ENCODE results near the gene TGFB3. TPM values are rescaled to one million over a fixed set of nuclear protein-coding genes. Genes with fewer than 3 reads are reported as not detected.

TGFB3 gene
- total and polyA plus RNA-seq, 2 donors (not counting 3 experiments of a cell fraction or from before 2014, with no cell fraction given), result 5.3 to 5.4 TPM

DNA sequence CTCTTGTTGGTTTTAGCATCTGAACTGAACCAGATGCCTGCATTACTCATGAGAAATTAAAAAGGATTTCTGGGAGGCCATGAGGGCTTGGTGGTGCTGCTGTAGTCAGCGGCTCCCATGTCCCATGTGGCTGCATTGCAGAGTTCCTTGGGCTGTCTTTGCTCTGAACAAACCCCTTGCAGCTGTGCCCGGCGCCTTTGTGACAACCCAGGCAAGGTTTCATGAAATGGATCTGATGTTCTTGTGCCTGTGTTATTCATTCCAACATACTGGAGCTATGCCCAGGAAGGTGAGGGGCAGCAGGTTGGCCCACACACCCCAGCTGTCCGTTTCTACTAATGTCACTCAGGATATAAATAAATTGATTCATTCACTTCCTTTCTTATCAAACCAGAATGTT lies 40.8 kb downstream of the TGFB3 start:
- no peak for TF ChIP-seq POLR2A (IDR thresholded peaks at IDR 0.05; ENCODE audit: low read depth, low read length)
- no peak for TF ChIP-seq POLR2AphosphoS5 (IDR thresholded peaks at IDR 0.05; ENCODE audit: insufficient read depth, low read depth, low read length)
- TF ChIP-seq, protein P1, sequence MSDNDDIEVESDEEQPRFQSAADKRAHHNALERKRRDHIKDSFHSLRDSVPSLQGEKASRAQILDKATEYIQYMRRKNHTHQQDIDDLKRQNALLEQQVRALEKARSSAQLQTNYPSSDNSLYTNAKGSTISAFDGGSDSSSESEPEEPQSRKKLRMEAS (IDR thresholded peaks at IDR 0.05; ENCODE audit: insufficient read depth, insufficient read length), result no peak
- no peak for TF ChIP-seq EZH2 (IDR thresholded peaks at IDR 0.05; ENCODE audit: borderline replicate concordance, low read depth, low read length, severe bottlenecking)
- TF ChIP-seq, protein P2, sequence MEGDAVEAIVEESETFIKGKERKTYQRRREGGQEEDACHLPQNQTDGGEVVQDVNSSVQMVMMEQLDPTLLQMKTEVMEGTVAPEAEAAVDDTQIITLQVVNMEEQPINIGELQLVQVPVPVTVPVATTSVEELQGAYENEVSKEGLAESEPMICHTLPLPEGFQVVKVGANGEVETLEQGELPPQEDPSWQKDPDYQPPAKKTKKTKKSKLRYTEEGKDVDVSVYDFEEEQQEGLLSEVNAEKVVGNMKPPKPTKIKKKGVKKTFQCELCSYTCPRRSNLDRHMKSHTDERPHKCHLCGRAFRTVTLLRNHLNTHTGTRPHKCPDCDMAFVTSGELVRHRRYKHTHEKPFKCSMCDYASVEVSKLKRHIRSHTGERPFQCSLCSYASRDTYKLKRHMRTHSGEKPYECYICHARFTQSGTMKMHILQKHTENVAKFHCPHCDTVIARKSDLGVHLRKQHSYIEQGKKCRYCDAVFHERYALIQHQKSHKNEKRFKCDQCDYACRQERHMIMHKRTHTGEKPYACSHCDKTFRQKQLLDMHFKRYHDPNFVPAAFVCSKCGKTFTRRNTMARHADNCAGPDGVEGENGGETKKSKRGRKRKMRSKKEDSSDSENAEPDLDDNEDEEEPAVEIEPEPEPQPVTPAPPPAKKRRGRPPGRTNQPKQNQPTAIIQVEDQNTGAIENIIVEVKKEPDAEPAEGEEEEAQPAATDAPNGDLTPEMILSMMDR (IDR thresholded peaks at IDR 0.05; ENCODE audit: extremely low read depth in 1 of 2, insufficient read depth in 1 of 2, low read depth in 1 of 2, low read length in 2 of 2), result no peak
- TF ChIP-seq MYC (IDR thresholded peaks at IDR 0.05; ENCODE audit: low read depth, low read length), result no peak
- no peak for TF ChIP-seq JUN (IDR thresholded peaks at IDR 0.05; ENCODE audit: borderline replicate concordance, insufficient read depth, insufficient read length, low read depth)
- no peak for TF ChIP-seq FOS (IDR thresholded peaks at IDR 0.05; ENCODE audit: borderline replicate concordance, insufficient read depth, low read length)
- TF ChIP-seq GATA2 (IDR thresholded peaks at IDR 0.05; ENCODE audit: insufficient read depth, insufficient read length, low read depth, low read length), result no peak
- Histone ChIP-seq H3K4me3 (replicated peaks in 1 of 3; ENCODE audit: insufficient read depth in 1 of 3, low read depth in 1 of 3, low read length in 3 of 3) (no peak overlapping the region), H3K9ac (replicated peaks; ENCODE audit: extremely low read depth, insufficient read depth, low read length) (no peak overlapping the region), H3K9me3 (replicated peaks; ENCODE audit: control insufficient read depth, insufficient read depth, low read length) (no peaks in the 10 kb centered on the region), H2AFZ (ENCODE audit: low read depth, low read length) (no peak overlapping the region), H3K4me2 (ENCODE audit: insufficient read depth, low read length) (no peak overlapping the region), H3K79me2 (ENCODE audit: control insufficient read depth, insufficient read depth, low read length) (no peaks in the 10 kb centered on the region), H3K27me3 (ENCODE audit: control insufficient read depth in 2 of 2, insufficient read depth in 2 of 2, low read length in 2 of 2) (no peaks in the 10 kb centered on the region), H3K36me3 (ENCODE audit: control insufficient read depth in 2 of 2, extremely low read depth in 1 of 2, insufficient read depth in 2 of 2, low read length in 2 of 2) (peaks cover 0 to 3% of the 10 kb centered on the region in 2 experiments), H3K9me1 (replicated peaks; ENCODE audit: control insufficient read depth, extremely low read depth, insufficient read depth, low read length) (no peaks in the 10 kb centered on the region), H3K27ac (ENCODE audit: insufficient read depth, low read depth, low read length) (no peak overlapping the region), H4K20me1 (replicated peaks; ENCODE audit: control insufficient read depth, extremely low read depth, insufficient read depth, low read length) (no peaks in the 10 kb centered on the region), H3K4me1 (ENCODE audit: control insufficient read depth, extremely low read depth, insufficient read depth, low read length) (no peaks in the 10 kb centered on the region)
- ChIA-PET CTCF (interaction anchor here (0.9 to 4.1 kb wide), 7 partner anchors 14 to 232 kb away, joined by 3 to 37 read pairs (median 4); partner anchors contain the start of gene TGFB3), POLR2A (no interaction called here)
- FAIRE-seq (no peak), DNase-seq (ENCODE audit: low read depth, low spot score) (peak; percentile 39)
- dilution Hi-C loops (cut with MboI; ENCODE audit: extremely low pct_ligation_motif_present, low sequenced_read_pairs), result no loop called here
- intact Hi-C loops (cut with micrococcal nuclease), result no loop called here
- no TSS peak for BruUV-seq (replicated peaks)
